PFSK-1 (cell line): ENCODE data around the gene PHLPP1.

ENCODE experiments used
- FOXP2 ChIP-seq: optimal IDR thresholded peaks from 2 replicates; pipeline ENCODE3; 2011; ENCODE audit warnings: borderline replicate concordance, control low read depth, inconsistent platforms; ENCODE audit not compliant: insufficient read depth; ENCODE audit errors: extremely low read length, extremely low read depth
- POLR2AphosphoS5 ChIP-seq: IDR thresholded peaks from 2 replicates; pipeline ENCODE4 v1.6.1; 2012; ENCODE audit warnings: low read depth, mild to moderate bottlenecking, control low read depth, low read length, moderate library complexity
- SIN3A ChIP-seq: IDR thresholded peaks from 2 replicates; pipeline ENCODE4 v1.6.1; 2012; ENCODE audit warnings: mild to moderate bottlenecking, low read length, moderate library complexity, borderline replicate concordance; ENCODE audit not compliant: insufficient read depth
- TAF1 ChIP-seq: IDR thresholded peaks from 2 replicates; pipeline ENCODE4 v1.6.1; 2012; ENCODE audit warnings: low read length, control low read depth, borderline replicate concordance; ENCODE audit not compliant: insufficient read depth
- TF ChIP-seq, protein P1 (sequence below), 2 experiments: IDR thresholded peaks; 2 replicates each; pipeline versions ENCODE4 v1.6.1 to v1.8.0; 2011 to 2012; ENCODE audit warnings: low read depth in 2 of 2, low read length in 2 of 2, control low read depth in 1 of 2, inconsistent platforms in 1 of 2, mild to moderate bottlenecking in 1 of 2, moderate library complexity in 1 of 2; ENCODE audit not compliant: insufficient read depth in 1 of 2

The PHLPP1 gene

DNA sequence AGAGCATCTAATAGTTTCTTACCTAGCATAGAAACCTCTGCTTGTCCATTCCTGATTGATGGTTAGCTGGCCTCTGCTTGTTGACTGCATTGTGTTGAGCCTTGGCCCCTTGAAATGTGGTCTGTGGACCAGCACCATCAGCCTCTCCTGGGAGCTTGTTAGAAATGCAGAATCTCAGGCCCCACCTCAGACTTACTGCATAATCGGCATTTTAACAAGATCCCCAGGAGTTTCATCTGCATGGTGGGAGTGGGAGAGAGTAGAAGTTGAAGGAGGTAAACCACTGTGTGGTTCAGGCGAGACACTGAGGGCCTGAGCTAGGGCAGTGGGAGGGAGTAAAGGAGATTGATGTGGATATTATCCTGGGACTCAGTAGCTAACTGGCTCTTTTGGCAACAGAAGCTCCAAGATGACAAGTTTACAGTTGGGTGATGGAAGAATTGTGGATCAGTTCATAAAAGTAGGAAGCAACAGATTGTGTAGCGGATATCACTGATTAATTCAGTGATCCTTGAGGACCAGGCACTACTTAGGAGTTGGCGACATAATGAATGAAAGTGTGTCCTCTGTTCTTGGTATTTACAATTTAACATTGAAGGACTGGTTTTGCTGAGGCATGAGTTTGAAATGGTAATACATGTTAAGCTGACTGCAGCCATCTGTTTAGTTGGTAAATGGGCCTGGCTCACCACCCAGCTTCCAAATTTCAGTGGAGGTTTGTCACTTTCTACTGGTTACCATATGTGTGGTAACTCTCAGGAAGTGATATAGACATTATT is 20.9 kb downstream of the PHLPP1 start:
- TF ChIP-seq SIN3A: no peak
- no peak for TF ChIP-seq FOXP2
- TF ChIP-seq, protein P1, sequence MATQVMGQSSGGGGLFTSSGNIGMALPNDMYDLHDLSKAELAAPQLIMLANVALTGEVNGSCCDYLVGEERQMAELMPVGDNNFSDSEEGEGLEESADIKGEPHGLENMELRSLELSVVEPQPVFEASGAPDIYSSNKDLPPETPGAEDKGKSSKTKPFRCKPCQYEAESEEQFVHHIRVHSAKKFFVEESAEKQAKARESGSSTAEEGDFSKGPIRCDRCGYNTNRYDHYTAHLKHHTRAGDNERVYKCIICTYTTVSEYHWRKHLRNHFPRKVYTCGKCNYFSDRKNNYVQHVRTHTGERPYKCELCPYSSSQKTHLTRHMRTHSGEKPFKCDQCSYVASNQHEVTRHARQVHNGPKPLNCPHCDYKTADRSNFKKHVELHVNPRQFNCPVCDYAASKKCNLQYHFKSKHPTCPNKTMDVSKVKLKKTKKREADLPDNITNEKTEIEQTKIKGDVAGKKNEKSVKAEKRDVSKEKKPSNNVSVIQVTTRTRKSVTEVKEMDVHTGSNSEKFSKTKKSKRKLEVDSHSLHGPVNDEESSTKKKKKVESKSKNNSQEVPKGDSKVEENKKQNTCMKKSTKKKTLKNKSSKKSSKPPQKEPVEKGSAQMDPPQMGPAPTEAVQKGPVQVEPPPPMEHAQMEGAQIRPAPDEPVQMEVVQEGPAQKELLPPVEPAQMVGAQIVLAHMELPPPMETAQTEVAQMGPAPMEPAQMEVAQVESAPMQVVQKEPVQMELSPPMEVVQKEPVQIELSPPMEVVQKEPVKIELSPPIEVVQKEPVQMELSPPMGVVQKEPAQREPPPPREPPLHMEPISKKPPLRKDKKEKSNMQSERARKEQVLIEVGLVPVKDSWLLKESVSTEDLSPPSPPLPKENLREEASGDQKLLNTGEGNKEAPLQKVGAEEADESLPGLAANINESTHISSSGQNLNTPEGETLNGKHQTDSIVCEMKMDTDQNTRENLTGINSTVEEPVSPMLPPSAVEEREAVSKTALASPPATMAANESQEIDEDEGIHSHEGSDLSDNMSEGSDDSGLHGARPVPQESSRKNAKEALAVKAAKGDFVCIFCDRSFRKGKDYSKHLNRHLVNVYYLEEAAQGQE (IDR thresholded peaks at IDR 0.05; ENCODE audit: insufficient read depth in 1 of 2, low read depth in 2 of 2, low read length in 2 of 2): no peak
- TF ChIP-seq TAF1: no peak
- TF ChIP-seq POLR2AphosphoS5: no peak

DNA sequence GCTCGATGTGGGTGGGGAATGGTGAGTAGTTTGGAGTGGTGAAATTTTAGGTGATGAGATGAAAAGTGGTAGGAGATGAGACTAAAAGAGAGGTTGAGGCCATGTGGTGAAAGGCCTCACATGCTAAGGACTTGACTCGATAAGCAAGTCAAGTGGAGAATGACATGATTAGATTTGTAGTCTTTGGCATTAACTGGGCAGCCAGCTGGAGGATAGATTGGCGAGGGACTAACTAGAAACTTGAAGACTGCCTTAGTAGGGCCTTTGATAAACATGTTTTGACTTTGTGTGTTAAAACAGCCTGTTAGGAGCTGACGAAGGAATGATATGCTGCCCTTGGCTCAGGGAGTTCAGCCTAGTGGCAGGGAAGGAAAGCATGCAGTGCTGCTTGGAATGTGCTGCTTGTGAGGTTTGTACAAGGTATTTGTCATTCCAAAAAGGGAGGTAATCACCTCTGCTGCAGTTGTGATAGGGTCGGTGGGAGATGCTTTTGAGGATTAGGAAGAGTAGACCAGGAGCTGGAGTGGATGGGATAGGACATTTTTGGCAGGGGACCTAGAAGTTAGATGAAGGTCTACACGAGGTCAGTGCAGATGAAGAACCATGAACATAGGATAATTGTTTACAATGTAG is 22.0 kb downstream of the PHLPP1 start:
- TF ChIP-seq TAF1 (no peak), POLR2AphosphoS5 (no peak), FOXP2 (no peak), SIN3A (no peak)
- TF ChIP-seq, protein P1 (IDR thresholded peaks at IDR 0.05; ENCODE audit: insufficient read depth in 1 of 2, low read depth in 2 of 2, low read length in 2 of 2): no peak

DNA sequence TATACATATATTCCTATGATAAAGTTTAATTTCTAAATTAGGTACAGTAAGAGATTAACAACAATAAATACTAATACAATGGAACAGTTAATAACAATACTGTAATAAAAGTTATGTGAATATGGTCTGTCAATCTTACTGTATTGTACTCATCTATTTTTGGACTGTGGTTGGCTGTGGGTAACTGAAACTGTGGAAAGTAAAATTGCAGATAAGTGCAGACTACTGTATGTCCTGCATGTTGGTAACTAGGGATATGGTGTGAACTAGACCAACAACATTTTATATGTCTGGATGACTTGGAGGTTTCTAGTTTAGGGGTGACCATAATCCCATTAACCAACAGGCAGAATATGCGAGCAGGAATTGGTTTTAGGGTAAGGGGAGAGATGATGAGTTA is 23.3 kb downstream of the PHLPP1 start:
- no peak for TF ChIP-seq POLR2AphosphoS5
- TF ChIP-seq SIN3A: no peak
- TF ChIP-seq, protein P1 (IDR thresholded peaks at IDR 0.05; ENCODE audit: insufficient read depth in 1 of 2, low read depth in 2 of 2, low read length in 2 of 2): no peak
- no peak for TF ChIP-seq TAF1

DNA sequence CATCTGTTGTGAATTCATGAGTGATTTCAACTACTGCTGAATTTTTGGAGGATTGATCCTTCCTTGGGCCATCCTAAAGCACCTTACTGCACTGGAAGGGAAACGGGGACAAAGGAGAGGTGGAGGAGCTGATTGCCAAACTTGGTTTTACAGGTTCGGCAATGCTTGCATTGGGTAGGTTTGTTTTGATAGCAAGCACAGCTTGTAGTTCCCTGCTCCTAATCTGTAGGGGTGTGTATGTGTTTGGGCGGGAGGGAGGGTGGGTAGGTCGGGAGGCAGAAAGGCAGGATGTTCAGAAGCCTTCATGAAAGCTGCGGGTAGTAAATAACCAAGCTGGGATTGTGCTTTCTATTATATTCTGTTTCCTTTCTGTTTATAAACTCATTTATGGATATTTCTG is 24.6 kb downstream of the PHLPP1 start:
- TF ChIP-seq, protein P1 (IDR thresholded peaks at IDR 0.05; ENCODE audit: insufficient read depth in 1 of 2, low read depth in 2 of 2, low read length in 2 of 2): no peak
- TF ChIP-seq POLR2AphosphoS5: no peak
- TF ChIP-seq FOXP2: no peak
- TF ChIP-seq TAF1: no peak
